ENCODE measurements around the gene TMEM218. TPM values are rescaled to one million over a fixed set of nuclear protein-coding genes. Genes with fewer than 3 reads are reported as not detected.

The TMEM218 gene
- total and polyA plus RNA-seq, 9 donors: 13.0 to 37.3 (median 18.5) TPM

- Histone ChIP-seq H3K36me3 (no peaks in the 10 kb centered on the region), H3K4me1 (ENCODE audit: insufficient read depth) (no peaks in the 10 kb centered on the region), H3K4me3 (no peak overlapping the region), H3K9me3 (no peaks in the 10 kb centered on the region), H3K27ac (no peak overlapping the region), H3K27me3 (no peaks in the 10 kb centered on the region)
- TF ChIP-seq, protein P1, sequence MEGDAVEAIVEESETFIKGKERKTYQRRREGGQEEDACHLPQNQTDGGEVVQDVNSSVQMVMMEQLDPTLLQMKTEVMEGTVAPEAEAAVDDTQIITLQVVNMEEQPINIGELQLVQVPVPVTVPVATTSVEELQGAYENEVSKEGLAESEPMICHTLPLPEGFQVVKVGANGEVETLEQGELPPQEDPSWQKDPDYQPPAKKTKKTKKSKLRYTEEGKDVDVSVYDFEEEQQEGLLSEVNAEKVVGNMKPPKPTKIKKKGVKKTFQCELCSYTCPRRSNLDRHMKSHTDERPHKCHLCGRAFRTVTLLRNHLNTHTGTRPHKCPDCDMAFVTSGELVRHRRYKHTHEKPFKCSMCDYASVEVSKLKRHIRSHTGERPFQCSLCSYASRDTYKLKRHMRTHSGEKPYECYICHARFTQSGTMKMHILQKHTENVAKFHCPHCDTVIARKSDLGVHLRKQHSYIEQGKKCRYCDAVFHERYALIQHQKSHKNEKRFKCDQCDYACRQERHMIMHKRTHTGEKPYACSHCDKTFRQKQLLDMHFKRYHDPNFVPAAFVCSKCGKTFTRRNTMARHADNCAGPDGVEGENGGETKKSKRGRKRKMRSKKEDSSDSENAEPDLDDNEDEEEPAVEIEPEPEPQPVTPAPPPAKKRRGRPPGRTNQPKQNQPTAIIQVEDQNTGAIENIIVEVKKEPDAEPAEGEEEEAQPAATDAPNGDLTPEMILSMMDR (IDR thresholded peaks at IDR 0.05): no peak
- TF ChIP-seq EP300 (IDR thresholded peaks at IDR 0.05): no peak
- TF ChIP-seq POLR2A (IDR thresholded peaks at IDR 0.05): no peak
- 92 to 96% (median 93%) methylated on average over 11 of the region's 11 CpGs for WGBS, 3 donors
- DNase-seq: peak in 1 of 5 donors; percentile 29
- intact Hi-C loops (cut with DNase I): no loop called here
Measured at GRCh38 chr11:125084057-125084416, 27.4 kb downstream of the TMEM218 start.

- 59 to 69% (median 66%) methylated on average over 11 of the region's 11 CpGs for WGBS, 3 donors
- intact Hi-C loops (cut with DNase I): no loop called here
- Histone ChIP-seq H3K36me3 (no peaks in the 10 kb centered on the region), H3K27ac (no peak overlapping the region), H3K4me3 (no peak overlapping the region), H3K9me3 (no peaks in the 10 kb centered on the region), H3K27me3 (no peaks in the 10 kb centered on the region), H3K4me1 (ENCODE audit: insufficient read depth) (no peaks in the 10 kb centered on the region)
- TF ChIP-seq, protein P1 (IDR thresholded peaks at IDR 0.05): no peak
- TF ChIP-seq EP300 (IDR thresholded peaks at IDR 0.05) (no peak), POLR2A (IDR thresholded peaks at IDR 0.05) (no peak)
- DNase-seq: peak in 1 of 5 donors; percentile 21
Measured at GRCh38 chr11:125083312-125084056, 27.9 kb downstream of the TMEM218 start.

DNA sequence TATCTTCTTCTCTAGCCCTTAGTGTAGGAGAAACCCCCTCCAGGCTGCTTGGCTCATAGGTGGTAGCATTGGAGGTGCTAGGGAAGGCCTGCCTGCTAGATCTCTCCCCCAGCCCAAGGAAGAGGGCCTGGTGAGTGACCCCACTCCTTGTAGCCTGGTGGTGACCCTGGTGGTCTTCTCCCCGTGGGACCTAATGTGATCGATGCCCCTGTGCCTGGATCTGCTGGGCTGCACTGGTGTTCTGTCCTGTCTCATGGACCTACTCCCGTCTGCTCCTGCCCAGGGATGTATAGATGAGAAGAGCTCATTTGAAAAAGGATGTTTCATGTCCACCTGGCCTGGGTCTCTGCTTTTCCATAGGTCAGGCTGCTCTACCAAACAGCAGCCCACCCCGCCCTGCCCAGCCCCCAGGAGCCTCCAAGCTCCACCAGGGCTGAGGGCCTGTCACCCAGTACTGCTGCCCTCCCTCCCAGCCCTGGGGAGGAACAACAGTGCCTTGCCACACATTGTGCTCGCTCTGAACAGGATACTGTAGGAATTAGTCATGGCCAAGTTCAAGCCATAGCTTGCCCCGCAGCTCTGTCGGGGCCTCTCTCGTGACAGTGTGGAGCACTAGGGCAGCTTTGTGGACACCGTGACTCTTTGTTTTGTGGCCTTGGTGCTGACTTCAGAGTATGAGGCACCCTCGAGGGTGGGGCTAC, 28.7 kb downstream of the TMEM218 start:
- Histone ChIP-seq H3K4me1 (ENCODE audit: insufficient read depth) (no peaks in the 10 kb centered on the region), H3K9me3 (no peaks in the 10 kb centered on the region), H3K4me3 (no peak overlapping the region), H3K36me3 (no peaks in the 10 kb centered on the region), H3K27ac (no peak overlapping the region), H3K27me3 (no peaks in the 10 kb centered on the region)
- peak in 1 of 5 donors; percentile 31 for DNase-seq
- TF ChIP-seq EP300 (IDR thresholded peaks at IDR 0.05) (no peak), POLR2A (IDR thresholded peaks at IDR 0.05) (no peak)
- TF ChIP-seq, protein P1 (IDR thresholded peaks at IDR 0.05): no peak
- 64 to 71% (median 66%) methylated on average over 10 of the region's 10 CpGs for WGBS, 3 donors
- intact Hi-C loops (cut with DNase I): no loop called here

GRCh38 chr11:125082040-125082439, 29.4 kb downstream of the TMEM218 start:
- 78 to 89% (median 86%) methylated on average over 5 of the region's 5 CpGs for WGBS, 3 donors
- Histone ChIP-seq H3K36me3 (no peaks in the 10 kb centered on the region), H3K4me1 (ENCODE audit: insufficient read depth) (no peaks in the 10 kb centered on the region), H3K27me3 (no peaks in the 10 kb centered on the region), H3K9me3 (no peaks in the 10 kb centered on the region), H3K4me3 (no peak overlapping the region), H3K27ac (no peak overlapping the region)
- TF ChIP-seq EP300 (IDR thresholded peaks at IDR 0.05): no peak
- TF ChIP-seq, protein P1 (IDR thresholded peaks at IDR 0.05): no peak
- no peak for TF ChIP-seq POLR2A (IDR thresholded peaks at IDR 0.05)
- DNase-seq: no peak
- intact Hi-C loops (cut with DNase I): no loop called here
